GM23338 (cell line): ENCODE measurements around the gene EZR. TPM values are rescaled to one million over a fixed set of nuclear protein-coding genes. Genes with fewer than 3 reads are reported as not detected.
A peak's percentile ranks its signal among the peaks of the same experiment; 100 is the strongest.

Source experiments
- ATAC-seq: fragments of 200-7000 bp; cut with Tn5 transposase; 3 replicates; pipeline ENCODE4 v1.9.1; 2020
- DNase-seq: peaks from one replicate; pipeline ENCODE4 v3.0.0-alpha.2; 2015; ENCODE audit warnings: low spot score
- H2AFZ ChIP-seq: fragments of 200-600 bp; sonication (generic); 2 replicates; pipeline ENCODE4 v1.8.0; 2016; ENCODE audit warnings: antibody characterized with exemption, mild to moderate bottlenecking, moderate library complexity
- H3F3A ChIP-seq: fragments of 200-600 bp; sonication (generic); replicated peaks from 2 replicates; pipeline ENCODE4 v1.8.0; 2017; ENCODE audit warnings: antibody characterized with exemption, mixed run types, low read depth
- H3K27ac ChIP-seq: fragments of 200-600 bp; sonication (generic); 2 replicates; pipeline ENCODE4 v1.6.1; 2016; ENCODE audit warnings: low read depth
- H3K27me3 ChIP-seq: fragments of 200-600 bp; sonication (generic); 2 replicates; pipeline ENCODE4 v1.8.0; 2016; ENCODE audit warnings: mild to moderate bottlenecking, mixed run types, moderate library complexity; ENCODE audit not compliant: insufficient read depth
- H3K36me3 ChIP-seq: fragments of 200-600 bp; sonication (generic); 2 replicates; pipeline ENCODE4 v1.8.0; 2016; ENCODE audit warnings: mild to moderate bottlenecking; ENCODE audit not compliant: insufficient read depth
- H3K4me1 ChIP-seq: fragments of 200-600 bp; sonication (generic); 2 replicates; pipeline ENCODE4 v1.8.0; 2016; ENCODE audit warnings: mild to moderate bottlenecking, moderate library complexity; ENCODE audit not compliant: insufficient read depth
- H3K4me2 ChIP-seq: fragments of 200-600 bp; sonication (generic); 2 replicates; pipeline ENCODE4 v1.7.1; 2017; ENCODE audit warnings: mixed run types
- H3K4me3 ChIP-seq: fragments of 200-600 bp; sonication (generic); 2 replicates; pipeline ENCODE4 v1.6.1; 2016; ENCODE audit warnings: mixed run types
- H3K79me2 ChIP-seq: fragments of 200-600 bp; sonication (generic); replicated peaks from 2 replicates; pipeline ENCODE4 v1.8.0; 2017; ENCODE audit warnings: mild to moderate bottlenecking; ENCODE audit not compliant: insufficient read depth
- H3K9me2 ChIP-seq: fragments of 200-600 bp; sonication (generic); 2 replicates; pipeline ENCODE4 v1.8.0; 2017; ENCODE audit not compliant: insufficient read depth
- H4K20me1 ChIP-seq: fragments of 200-600 bp; sonication (generic); replicated peaks from 2 replicates; pipeline ENCODE4 v1.8.0; 2017; ENCODE audit warnings: mild to moderate bottlenecking; ENCODE audit not compliant: insufficient read depth
- H3K27ac Mint-ChIP-seq: 2 replicates; pipeline ENCODE4 v1.8.0; 2020; ENCODE audit warnings: inconsistent platforms, mild to moderate bottlenecking, moderate library complexity, mixed read lengths
- H3K27me3 Mint-ChIP-seq: 3 replicates; pipeline ENCODE4 v1.8.0; 2022; ENCODE audit warnings: low read depth, mild to moderate bottlenecking, moderate library complexity, mixed read lengths, inconsistent platforms; ENCODE audit not compliant: insufficient read depth, poor library complexity
- H3K36me3 Mint-ChIP-seq: 3 replicates; pipeline ENCODE4 v1.8.0; 2021; ENCODE audit warnings: low read depth, mild to moderate bottlenecking, inconsistent platforms, moderate library complexity, mixed read lengths
- H3K4me1 Mint-ChIP-seq: 3 replicates; pipeline ENCODE4 v1.8.0; 2020; ENCODE audit warnings: mild to moderate bottlenecking, inconsistent platforms, mixed read lengths
- H3K4me3 Mint-ChIP-seq: 3 replicates; pipeline ENCODE4 v1.8.0; 2021; ENCODE audit warnings: moderate library complexity, mild to moderate bottlenecking, inconsistent platforms, mixed read lengths
- H3K9me3 Mint-ChIP-seq: 3 replicates; pipeline ENCODE4 v1.8.0; 2020; ENCODE audit warnings: moderate library complexity, mild to moderate bottlenecking, inconsistent platforms, mixed read lengths
- CREB1 ChIP-seq: fragments of 250-450 bp; sonication (Bioruptor Pico); IDR thresholded peaks from 2 replicates; pipeline ENCODE4 v1.5.0; 2020; ENCODE audit warnings: low read depth, mild to moderate bottlenecking, moderate library complexity
- EZH2 ChIP-seq: fragments of 200-600 bp; sonication (generic); IDR thresholded peaks from one replicate; pipeline ENCODE4 v1.8.0; 2017; ENCODE audit warnings: antibody characterized with exemption, mild to moderate bottlenecking, low read depth; ENCODE audit not compliant: unreplicated experiment
- JUNB ChIP-seq: IDR thresholded peaks from one replicate; pipeline ENCODE4 v1.6.1; 2016; ENCODE audit warnings: antibody characterized with exemption; ENCODE audit not compliant: unreplicated experiment
- NANOG ChIP-seq: IDR thresholded peaks from 2 replicates; pipeline ENCODE4 v1.6.1; 2016; ENCODE audit warnings: antibody characterized with exemption, borderline replicate concordance
- POLR2AphosphoS5 ChIP-seq: IDR thresholded peaks from 2 replicates; pipeline ENCODE4 v1.6.1; 2016; ENCODE audit warnings: antibody characterized with exemption, low read depth
- STAT1 ChIP-seq: IDR thresholded peaks from one replicate; pipeline ENCODE4 v1.6.1; 2016; ENCODE audit warnings: antibody characterized with exemption; ENCODE audit not compliant: unreplicated experiment
- ZNF114 ChIP-seq: fragments of 250-450 bp; sonication (Bioruptor Pico); IDR thresholded peaks from 2 replicates; pipeline ENCODE4 v1.5.0; 2020; ENCODE audit warnings: mild to moderate bottlenecking, moderate library complexity
- polyA plus RNA-seq: library from polyadenylated mRNA; unstranded; fragments of >200 nt; fragmentation: Nextera tagmentation; extraction: Ambion mirVana; gene quantifications from 2 replicates; pipeline ENCODE4 v1.2.1, GENCODE V29; 2016
- total RNA-seq: library from RNA; depleted of rRNA; stranded (reverse); fragments of >200 nt; shearing (Covaris generic); gene quantifications from 2 replicates; pipeline ENCODE4 v1.2.3, GENCODE V29; 2014
- TF ChIP-seq, protein P1 (sequence below): IDR thresholded peaks from 2 replicates; pipeline ENCODE4 v1.6.1; 2016; ENCODE audit warnings: antibody characterized with exemption
- TF ChIP-seq, protein P2 (sequence below), 2 experiments: fragments of 200-600 bp in 1 of 2; sonication (generic) in 1 of 2; conservative IDR thresholded peaks; 2 replicates each; pipeline versions ENCODE4 v1.5.1 to v1.6.1; 2016 to 2017; ENCODE audit warnings: antibody characterized with exemption in 2 of 2, low read depth in 2 of 2, mild to moderate bottlenecking in 2 of 2, moderate library complexity in 1 of 2
- TF ChIP-seq, protein P3 (sequence below): IDR thresholded peaks from one replicate; pipeline ENCODE4 v1.6.1; 2018; ENCODE audit warnings: antibody characterized with exemption; ENCODE audit not compliant: unreplicated experiment

EZR gene
- total and polyA plus RNA-seq, 2 experiments from 2014 or later, result 199 to 208 TPM

DNA sequence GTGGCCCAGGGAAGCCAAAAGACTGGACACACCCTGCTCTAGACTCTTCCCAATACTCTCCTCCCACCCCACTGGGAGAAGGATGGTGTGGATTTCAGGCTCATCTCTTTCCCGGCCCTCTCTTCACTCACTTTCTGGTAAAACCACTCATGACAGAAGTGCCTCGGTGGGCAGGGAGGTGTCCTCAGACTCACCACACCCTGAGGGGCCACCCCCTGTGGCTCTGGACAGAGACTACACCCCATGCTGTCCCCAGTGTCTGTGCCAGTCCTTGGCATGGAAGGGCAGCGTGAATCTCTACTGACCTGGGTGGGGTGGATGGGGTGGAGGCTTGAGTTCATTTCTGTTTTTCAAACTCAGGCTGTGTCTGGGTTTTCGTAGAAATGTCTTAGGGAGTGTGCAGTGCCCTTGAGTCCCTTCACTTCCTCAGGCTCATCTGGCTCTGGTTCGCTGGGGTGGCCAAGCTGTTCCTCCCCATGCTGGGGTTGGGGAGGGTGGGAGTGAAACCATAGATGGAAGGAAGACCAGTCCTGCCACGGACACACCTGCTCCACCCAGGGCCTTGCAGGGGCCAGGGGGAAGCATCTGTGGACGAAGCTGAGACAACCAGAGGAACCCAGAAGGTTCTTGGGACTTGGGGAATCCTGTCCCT is 59.1 kb downstream of the EZR start (continued):
- no peak for TF ChIP-seq CREB1 (CRISPR knock-in tag)
- TF ChIP-seq JUNB, result no peak
- TF ChIP-seq, protein P1, sequence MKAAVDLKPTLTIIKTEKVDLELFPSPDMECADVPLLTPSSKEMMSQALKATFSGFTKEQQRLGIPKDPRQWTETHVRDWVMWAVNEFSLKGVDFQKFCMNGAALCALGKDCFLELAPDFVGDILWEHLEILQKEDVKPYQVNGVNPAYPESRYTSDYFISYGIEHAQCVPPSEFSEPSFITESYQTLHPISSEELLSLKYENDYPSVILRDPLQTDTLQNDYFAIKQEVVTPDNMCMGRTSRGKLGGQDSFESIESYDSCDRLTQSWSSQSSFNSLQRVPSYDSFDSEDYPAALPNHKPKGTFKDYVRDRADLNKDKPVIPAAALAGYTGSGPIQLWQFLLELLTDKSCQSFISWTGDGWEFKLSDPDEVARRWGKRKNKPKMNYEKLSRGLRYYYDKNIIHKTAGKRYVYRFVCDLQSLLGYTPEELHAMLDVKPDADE, result no peak
- TF ChIP-seq POLR2AphosphoS5, result no peak
- TF ChIP-seq STAT1, result no peak
- TF ChIP-seq EZH2, result no peak
- no peak for TF ChIP-seq ZNF114 (CRISPR knock-in tag)
- no peak for TF ChIP-seq NANOG
- TF ChIP-seq, protein P2, sequence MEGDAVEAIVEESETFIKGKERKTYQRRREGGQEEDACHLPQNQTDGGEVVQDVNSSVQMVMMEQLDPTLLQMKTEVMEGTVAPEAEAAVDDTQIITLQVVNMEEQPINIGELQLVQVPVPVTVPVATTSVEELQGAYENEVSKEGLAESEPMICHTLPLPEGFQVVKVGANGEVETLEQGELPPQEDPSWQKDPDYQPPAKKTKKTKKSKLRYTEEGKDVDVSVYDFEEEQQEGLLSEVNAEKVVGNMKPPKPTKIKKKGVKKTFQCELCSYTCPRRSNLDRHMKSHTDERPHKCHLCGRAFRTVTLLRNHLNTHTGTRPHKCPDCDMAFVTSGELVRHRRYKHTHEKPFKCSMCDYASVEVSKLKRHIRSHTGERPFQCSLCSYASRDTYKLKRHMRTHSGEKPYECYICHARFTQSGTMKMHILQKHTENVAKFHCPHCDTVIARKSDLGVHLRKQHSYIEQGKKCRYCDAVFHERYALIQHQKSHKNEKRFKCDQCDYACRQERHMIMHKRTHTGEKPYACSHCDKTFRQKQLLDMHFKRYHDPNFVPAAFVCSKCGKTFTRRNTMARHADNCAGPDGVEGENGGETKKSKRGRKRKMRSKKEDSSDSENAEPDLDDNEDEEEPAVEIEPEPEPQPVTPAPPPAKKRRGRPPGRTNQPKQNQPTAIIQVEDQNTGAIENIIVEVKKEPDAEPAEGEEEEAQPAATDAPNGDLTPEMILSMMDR (conservative IDR thresholded peaks at IDR 0.05; ENCODE audit: low read depth in 2 of 2), result no peak

DNA sequence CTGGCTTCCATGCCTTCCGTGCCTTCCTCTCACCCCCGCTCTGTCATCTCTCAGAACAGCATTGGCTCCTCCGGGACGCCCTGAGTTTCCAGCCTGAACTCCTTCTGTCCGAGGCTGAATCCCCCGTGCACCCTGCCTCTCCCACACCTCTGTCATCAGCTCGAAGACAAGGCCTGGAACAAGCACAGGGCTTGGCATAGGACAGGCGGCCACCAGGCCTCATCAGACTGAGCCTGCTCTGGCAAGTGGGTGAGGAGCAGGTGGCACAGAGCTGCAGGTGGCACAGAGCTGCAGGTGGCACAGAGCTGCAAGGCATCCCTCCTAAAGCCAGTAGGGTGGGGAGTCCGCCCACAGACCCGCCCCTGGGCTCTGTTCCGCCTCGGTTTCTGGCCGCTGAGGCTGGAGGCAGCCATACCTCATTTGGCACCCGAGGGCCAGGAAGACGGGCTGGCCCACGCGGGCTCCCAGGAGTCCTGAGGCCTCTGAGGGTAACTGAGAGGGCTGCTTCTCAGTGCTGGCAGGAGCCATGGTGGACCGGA is 60.2 kb downstream of the EZR start:
- Mint-ChIP-seq H3K9me3 (peaks cover 2% of the 10 kb centered on the region; the same call in 2 of the 3 replicates), H3K4me3 (no peak overlapping the region), H3K27ac (no peak overlapping the region; the same call in 1 of the 2 replicates), H3K27me3 (peaks cover 28% of the 10 kb centered on the region), H3K4me1 (peaks cover 28% of the 10 kb centered on the region), H3K36me3 (no peaks in the 10 kb centered on the region)
- Histone ChIP-seq H3K4me2 (no peak overlapping the region; the same call in 1 of the 2 replicates), H3K27ac (no peak overlapping the region), H3K36me3 (no peaks in the 10 kb centered on the region), H3K79me2 (no peaks in the 10 kb centered on the region), H3F3A (peaks cover 14% of the 10 kb centered on the region; the same call in 1 of the 2 replicates), H3K4me3 (no peak overlapping the region), H4K20me1 (no peaks in the 10 kb centered on the region), H2AFZ (peak overlapping the region; percentile 76; the same call in 1 of the 2 replicates), H3K4me1 (peaks cover 15% of the 10 kb centered on the region), H3K9me2 (no peaks in the 10 kb centered on the region), H3K27me3 (no peaks in the 10 kb centered on the region)
- ATAC-seq (no peak), DNase-seq (no peak)
- TF ChIP-seq, protein P1, result no peak
- TF ChIP-seq, protein P2 (conservative IDR thresholded peaks at IDR 0.05; ENCODE audit: low read depth in 2 of 2), result no peak
- TF ChIP-seq EZH2, result no peak
- TF ChIP-seq, protein P3, sequence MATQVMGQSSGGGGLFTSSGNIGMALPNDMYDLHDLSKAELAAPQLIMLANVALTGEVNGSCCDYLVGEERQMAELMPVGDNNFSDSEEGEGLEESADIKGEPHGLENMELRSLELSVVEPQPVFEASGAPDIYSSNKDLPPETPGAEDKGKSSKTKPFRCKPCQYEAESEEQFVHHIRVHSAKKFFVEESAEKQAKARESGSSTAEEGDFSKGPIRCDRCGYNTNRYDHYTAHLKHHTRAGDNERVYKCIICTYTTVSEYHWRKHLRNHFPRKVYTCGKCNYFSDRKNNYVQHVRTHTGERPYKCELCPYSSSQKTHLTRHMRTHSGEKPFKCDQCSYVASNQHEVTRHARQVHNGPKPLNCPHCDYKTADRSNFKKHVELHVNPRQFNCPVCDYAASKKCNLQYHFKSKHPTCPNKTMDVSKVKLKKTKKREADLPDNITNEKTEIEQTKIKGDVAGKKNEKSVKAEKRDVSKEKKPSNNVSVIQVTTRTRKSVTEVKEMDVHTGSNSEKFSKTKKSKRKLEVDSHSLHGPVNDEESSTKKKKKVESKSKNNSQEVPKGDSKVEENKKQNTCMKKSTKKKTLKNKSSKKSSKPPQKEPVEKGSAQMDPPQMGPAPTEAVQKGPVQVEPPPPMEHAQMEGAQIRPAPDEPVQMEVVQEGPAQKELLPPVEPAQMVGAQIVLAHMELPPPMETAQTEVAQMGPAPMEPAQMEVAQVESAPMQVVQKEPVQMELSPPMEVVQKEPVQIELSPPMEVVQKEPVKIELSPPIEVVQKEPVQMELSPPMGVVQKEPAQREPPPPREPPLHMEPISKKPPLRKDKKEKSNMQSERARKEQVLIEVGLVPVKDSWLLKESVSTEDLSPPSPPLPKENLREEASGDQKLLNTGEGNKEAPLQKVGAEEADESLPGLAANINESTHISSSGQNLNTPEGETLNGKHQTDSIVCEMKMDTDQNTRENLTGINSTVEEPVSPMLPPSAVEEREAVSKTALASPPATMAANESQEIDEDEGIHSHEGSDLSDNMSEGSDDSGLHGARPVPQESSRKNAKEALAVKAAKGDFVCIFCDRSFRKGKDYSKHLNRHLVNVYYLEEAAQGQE, result no peak
- no peak for TF ChIP-seq NANOG
